Stimulated activated effector memory CD8-positive, alpha-beta T cell treated with anti-CD3 and anti-CD28 coated beads, Interleukin-12 subunit alpha, Interleukin-12 subunit beta, amount 100 ng/mL, for 72 hours (primary cell): Measurements from ENCODE around the gene SHISA7.
A peak's percentile ranks its signal among the peaks of the same experiment; 100 is the strongest.

ENCODE experiments used
- ATAC-seq: fragments of 150-1000 bp; cut with Tn5 transposase; 2 replicates; pipeline ENCODE4 v1.10.0; 2021
- DNase-seq, 2 donors: peaks; one replicate each; pipeline ENCODE4 v3.0.0; 2021 to 2022; ENCODE audit warnings: low spot score in 2 of 2
- H3K27ac Mint-ChIP-seq: one replicate; pipeline ENCODE4 v1.8.0; 2022; ENCODE audit warnings: mild to moderate bottlenecking, mixed read lengths
- H3K36me3 Mint-ChIP-seq: one replicate; pipeline ENCODE4 v1.8.0; 2022; ENCODE audit warnings: mild to moderate bottlenecking, mixed read lengths
- H3K4me1 Mint-ChIP-seq: one replicate; pipeline ENCODE4 v1.8.0; 2022; ENCODE audit warnings: mixed read lengths
- H3K4me3 Mint-ChIP-seq: one replicate; pipeline ENCODE4 v1.8.0; 2022; ENCODE audit warnings: mild to moderate bottlenecking, mixed read lengths
- H3K9me3 Mint-ChIP-seq: one replicate; pipeline ENCODE4 v1.8.0; 2022; ENCODE audit warnings: mixed read lengths

SHISA7 gene

GRCh38 chr19:55443045-55443823 lies at the start of gene SHISA7:
SHISA7 (minus strand) TSS chr19:55443300; CDS start chr19:55442863, 437 bp downstream.
- no peak within 1 kb of the TSS for H3K4me3 Mint-ChIP-seq
- H3K36me3 Mint-ChIP-seq: no peaks in the 10 kb centered on the region
- no peak within 1 kb of the TSS for H3K27ac Mint-ChIP-seq
- DNase-seq (no peak), ATAC-seq (no peak)
- H3K9me3 Mint-ChIP-seq: no peaks in the 10 kb centered on the region
- peaks cover 25% of the 10 kb centered on the region for H3K4me1 Mint-ChIP-seq

- no peak overlapping the region for H3K4me3 Mint-ChIP-seq
- H3K9me3 Mint-ChIP-seq: no peaks in the 10 kb centered on the region
These were observed 49.4 kb upstream of the SHISA7 start for GRCh38 chr19:55492362-55492944.

GRCh38 chr19:55491546-55492360 lies 48.7 kb upstream of the SHISA7 start:
- peaks cover 7% of the 10 kb centered on the region for H3K36me3 Mint-ChIP-seq
- ATAC-seq: no peak
- peaks cover 12% of the 10 kb centered on the region for H3K4me1 Mint-ChIP-seq
- H3K4me3 Mint-ChIP-seq: no peak overlapping the region
- no peak overlapping the region for H3K27ac Mint-ChIP-seq
- no peaks in the 10 kb centered on the region for H3K9me3 Mint-ChIP-seq
- DNase-seq: no peak

More at GRCh38 chr19:55492362-55492944, 49.4 kb upstream of the SHISA7 start:
- H3K27ac Mint-ChIP-seq: no peak overlapping the region
- peaks cover 4% of the 10 kb centered on the region for H3K36me3 Mint-ChIP-seq
- peaks cover 6% of the 10 kb centered on the region for H3K4me1 Mint-ChIP-seq
- ATAC-seq (no peak), DNase-seq (no peak)

- H3K4me3 Mint-ChIP-seq: no peak overlapping the region
- peaks cover 19% of the 10 kb centered on the region for H3K4me1 Mint-ChIP-seq
- ATAC-seq (no peak), DNase-seq (no peak)
- H3K27ac Mint-ChIP-seq: no peak overlapping the region
- no peaks in the 10 kb centered on the region for H3K9me3 Mint-ChIP-seq
- H3K36me3 Mint-ChIP-seq: peaks cover 7% of the 10 kb centered on the region
These were observed 47.7 kb upstream of the SHISA7 start for GRCh38 chr19:55490478-55491432.

GRCh38 chr19:55489711-55490477 lies 46.8 kb upstream of the SHISA7 start:
- no peak for ATAC-seq
- Mint-ChIP-seq H3K9me3 (no peaks in the 10 kb centered on the region), H3K36me3 (peaks cover 14% of the 10 kb centered on the region), H3K4me1 (peaks cover 24% of the 10 kb centered on the region), H3K27ac (no peak overlapping the region), H3K4me3 (no peak overlapping the region)
- no peak for DNase-seq

GRCh38 chr19:55488986-55489710 lies 46.0 kb upstream of the SHISA7 start:
- no peak for DNase-seq
- ATAC-seq: no peak
- Mint-ChIP-seq H3K9me3 (no peaks in the 10 kb centered on the region), H3K27ac (no peak overlapping the region), H3K36me3 (peaks cover 14% of the 10 kb centered on the region), H3K4me3 (no peak overlapping the region), H3K4me1 (peaks cover 24% of the 10 kb centered on the region)

- H3K4me1 Mint-ChIP-seq: peaks cover 24% of the 10 kb centered on the region
- ATAC-seq (no peak), DNase-seq (no peak)
- peak within 1 kb of the TSS; percentile 83 for H3K27ac Mint-ChIP-seq
- peaks cover 20% of the 10 kb centered on the region for H3K36me3 Mint-ChIP-seq
- peak within 1 kb of the TSS; percentile 41 for H3K4me3 Mint-ChIP-seq
- H3K9me3 Mint-ChIP-seq: no peaks in the 10 kb centered on the region
These were observed 45.0 kb upstream of the SHISA7 start, which contains the start of gene SSC5D for GRCh38 chr19:55487924-55488687. SSC5D (plus strand) TSS chr19:55488436; CDS start chr19:55488590, 154 bp downstream.

- Mint-ChIP-seq H3K9me3 (no peaks in the 10 kb centered on the region), H3K4me1 (peaks cover 24% of the 10 kb centered on the region), H3K4me3 (peak overlapping the region; percentile 41), H3K36me3 (peaks cover 20% of the 10 kb centered on the region), H3K27ac (peak overlapping the region; percentile 83)
- ATAC-seq: peak; percentile 57
- DNase-seq: no peak
These were observed 44.1 kb upstream of the SHISA7 start for GRCh38 chr19:55486971-55487923.

- H3K4me1 Mint-ChIP-seq: peaks cover 24% of the 10 kb centered on the region
- ATAC-seq: no peak
- H3K9me3 Mint-ChIP-seq: no peaks in the 10 kb centered on the region
- peak overlapping the region; percentile 68 for H3K4me3 Mint-ChIP-seq
- H3K27ac Mint-ChIP-seq: peak overlapping the region; percentile 87
- peaks cover 20% of the 10 kb centered on the region for H3K36me3 Mint-ChIP-seq
- DNase-seq: no peak
These were observed 43.2 kb upstream of the SHISA7 start for GRCh38 chr19:55486043-55486970.

- H3K36me3 Mint-ChIP-seq: peaks cover 20% of the 10 kb centered on the region
- H3K27ac Mint-ChIP-seq: peak overlapping the region; percentile 87
- no peak for ATAC-seq
These were observed 42.4 kb upstream of the SHISA7 start for GRCh38 chr19:55485439-55486011.

More at GRCh38 chr19:55485439-55486011, 42.4 kb upstream of the SHISA7 start:
- Mint-ChIP-seq H3K4me1 (peaks cover 24% of the 10 kb centered on the region), H3K4me3 (peak overlapping the region; percentile 68), H3K9me3 (no peaks in the 10 kb centered on the region)
- DNase-seq: no peak
